Stomach smooth muscle (tissue), 2 donors: Measurements from ENCODE around the gene ATP6V1C2.

ENCODE experiments used
- H3K27ac ChIP-seq: one replicate; pipeline ENCODE4 v1.7.0; 2013; ENCODE audit warnings: mild to moderate bottlenecking, low read length, inconsistent platforms
- H3K27me3 ChIP-seq, 2 donors: one replicate each; pipeline ENCODE4 v1.7.0; 2013; ENCODE audit warnings: low read length in 2 of 2; ENCODE audit not compliant: insufficient read depth in 2 of 2, control insufficient read depth in 1 of 2
- H3K36me3 ChIP-seq, 2 donors: one replicate each; pipeline ENCODE4 v1.7.0; 2013; ENCODE audit warnings: low read length in 2 of 2; ENCODE audit not compliant: control insufficient read depth in 2 of 2, insufficient read depth in 2 of 2
- H3K4me1 ChIP-seq: one replicate; pipeline ENCODE4 v1.7.0; 2013; ENCODE audit warnings: low read length; ENCODE audit not compliant: control insufficient read depth, insufficient read depth
- H3K4me3 ChIP-seq, 2 donors: one replicate each; pipeline ENCODE4 v1.7.0; 2013; ENCODE audit warnings: low read length in 2 of 2
- H3K9ac ChIP-seq, 2 donors: one replicate each; pipeline ENCODE4 v1.7.0; 2013; ENCODE audit warnings: low read length in 2 of 2, mild to moderate bottlenecking in 1 of 2
- H3K9me3 ChIP-seq, 2 donors: one replicate each; pipeline ENCODE4 v1.7.0; 2013; ENCODE audit warnings: low read length in 2 of 2; ENCODE audit not compliant: control insufficient read depth in 2 of 2
- donor health status: healthy.
- donor health status: Pancreatic carcinoma.

Gene ATP6V1C2

DNA sequence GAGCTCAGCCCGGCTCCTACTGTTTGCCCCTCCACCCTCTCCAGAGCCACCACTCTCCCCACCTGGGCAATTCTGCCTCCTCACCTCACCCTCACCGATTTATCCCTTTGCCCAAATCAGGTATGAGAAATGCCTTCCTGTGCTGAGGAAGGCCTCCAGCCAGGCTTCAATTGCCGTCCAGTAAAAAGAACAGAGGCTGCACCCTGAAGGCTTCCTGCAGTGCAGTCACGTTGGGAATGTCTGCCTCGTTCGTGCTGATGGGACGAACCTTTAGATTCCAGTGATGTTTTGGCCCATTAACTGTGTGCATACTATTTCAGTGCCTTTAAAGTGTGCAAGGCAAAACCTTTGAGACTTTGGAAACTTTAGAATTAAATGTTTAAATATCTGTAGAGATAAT lies 34.2 kb downstream of the ATP6V1C2 start:
- Histone ChIP-seq H3K9me3 (no peaks in the 10 kb centered on the region), H3K36me3 (no peaks in the 10 kb centered on the region), H3K27me3 (no peaks in the 10 kb centered on the region), H3K4me1 (no peaks in the 10 kb centered on the region), H3K4me3 (no peak overlapping the region), H3K27ac (no peak overlapping the region), H3K9ac (no peak overlapping the region)

DNA sequence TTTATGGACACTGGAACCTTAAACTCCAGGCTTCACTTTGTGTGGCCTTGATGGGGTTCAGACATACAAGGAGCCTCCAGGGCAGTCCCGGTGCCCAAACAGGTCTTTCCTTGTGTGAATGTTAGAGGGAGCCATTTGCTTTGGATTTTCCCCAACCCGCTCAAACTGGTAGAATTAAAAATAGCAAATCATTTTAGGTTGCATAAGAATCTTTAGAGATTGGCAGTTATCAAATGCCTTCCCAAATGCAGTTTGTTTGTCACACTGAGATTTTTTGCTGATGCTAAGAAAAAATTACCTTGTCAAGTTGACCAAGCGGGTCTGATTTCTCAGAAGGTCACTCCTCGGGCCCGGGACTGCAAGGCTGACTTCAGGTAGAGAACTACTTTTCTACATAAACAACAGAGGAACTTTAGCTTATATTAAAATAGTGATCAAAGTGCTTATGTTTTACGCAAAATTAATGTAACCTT lies 36.4 kb downstream of the ATP6V1C2 start:
- Histone ChIP-seq H3K4me3 (no peak overlapping the region), H3K27me3 (no peaks in the 10 kb centered on the region), H3K9me3 (no peaks in the 10 kb centered on the region), H3K9ac (no peak overlapping the region), H3K4me1 (no peaks in the 10 kb centered on the region), H3K36me3 (no peaks in the 10 kb centered on the region), H3K27ac (no peak overlapping the region)

GRCh38 chr2:10759151-10759714 lies 37.8 kb downstream of the ATP6V1C2 start:
- no peaks in the 10 kb centered on the region for H3K4me1 ChIP-seq
- H3K27me3 ChIP-seq = no peaks in the 10 kb centered on the region
- H3K9me3 ChIP-seq = no peaks in the 10 kb centered on the region
- H3K9ac ChIP-seq = no peak overlapping the region
- no peak overlapping the region for H3K4me3 ChIP-seq
- H3K27ac ChIP-seq = no peak overlapping the region
- no peaks in the 10 kb centered on the region for H3K36me3 ChIP-seq

DNA sequence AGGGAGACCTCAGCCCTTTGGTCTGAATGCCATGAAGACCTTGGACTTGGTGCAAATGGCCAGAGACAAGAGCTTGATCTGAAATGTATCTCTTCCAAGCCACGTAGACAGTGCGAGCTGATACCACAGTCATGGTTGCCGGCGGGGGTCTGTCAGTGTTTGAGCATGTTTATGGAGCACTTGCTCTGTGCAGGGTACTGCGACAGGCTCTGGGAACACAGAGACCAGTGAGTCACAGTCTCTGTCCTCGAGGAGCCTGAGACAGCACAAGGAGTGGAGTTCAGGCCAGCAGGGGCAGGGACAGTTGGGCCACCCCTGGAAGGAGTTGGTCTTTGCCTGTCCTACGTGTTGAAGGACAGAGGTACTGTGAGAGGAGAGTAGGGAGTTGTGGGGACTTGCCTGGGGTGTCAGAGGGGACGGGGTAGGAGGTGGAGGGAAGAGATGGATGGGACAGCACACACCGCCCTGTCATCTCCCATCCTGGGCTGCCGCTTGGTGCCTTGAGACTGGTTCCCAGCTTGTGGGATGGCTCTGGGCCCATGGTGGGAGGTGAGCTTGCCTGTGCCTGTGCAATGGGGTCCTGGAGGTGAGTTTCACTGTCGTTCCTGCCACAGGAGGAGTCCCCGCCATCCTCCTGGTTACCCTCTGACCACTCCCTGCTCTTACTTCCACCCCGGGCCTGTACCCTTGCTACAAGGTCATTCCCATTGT lies 39.5 kb downstream of the ATP6V1C2 start:
- Histone ChIP-seq H3K36me3 (no peaks in the 10 kb centered on the region), H3K9ac (no peak overlapping the region), H3K27me3 (peaks cover 0 to 2% of the 10 kb centered on the region in 2 donors), H3K4me1 (no peaks in the 10 kb centered on the region), H3K4me3 (no peak overlapping the region), H3K27ac (no peak overlapping the region), H3K9me3 (no peaks in the 10 kb centered on the region)

DNA sequence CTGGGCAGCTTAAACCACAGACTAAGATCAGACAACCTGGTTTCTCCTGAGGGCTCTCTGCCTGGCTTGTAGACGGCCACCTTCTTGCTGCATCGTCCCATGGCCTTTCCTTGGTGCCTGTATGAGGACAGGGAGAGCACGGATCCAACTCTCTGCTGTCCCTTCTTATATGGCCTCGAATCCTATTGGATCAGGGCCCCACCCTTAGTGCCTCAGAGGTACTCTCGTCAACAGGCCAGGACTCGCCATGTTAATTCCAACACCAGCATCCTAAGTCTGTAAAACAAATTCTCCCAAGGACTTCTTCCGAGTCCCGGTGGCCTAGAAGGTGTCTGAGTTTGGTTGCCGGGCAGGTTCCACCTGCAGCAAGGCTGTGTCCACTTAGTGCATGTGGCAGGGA lies 40.2 kb downstream of the ATP6V1C2 start:
- no peaks in the 10 kb centered on the region for H3K4me1 ChIP-seq
- no peak overlapping the region for H3K9ac ChIP-seq
- peaks cover 0 to 2% of the 10 kb centered on the region in 2 donors for H3K27me3 ChIP-seq
- no peaks in the 10 kb centered on the region for H3K9me3 ChIP-seq
- no peak overlapping the region for H3K27ac ChIP-seq
- H3K36me3 ChIP-seq = no peaks in the 10 kb centered on the region
- no peak overlapping the region for H3K4me3 ChIP-seq

DNA sequence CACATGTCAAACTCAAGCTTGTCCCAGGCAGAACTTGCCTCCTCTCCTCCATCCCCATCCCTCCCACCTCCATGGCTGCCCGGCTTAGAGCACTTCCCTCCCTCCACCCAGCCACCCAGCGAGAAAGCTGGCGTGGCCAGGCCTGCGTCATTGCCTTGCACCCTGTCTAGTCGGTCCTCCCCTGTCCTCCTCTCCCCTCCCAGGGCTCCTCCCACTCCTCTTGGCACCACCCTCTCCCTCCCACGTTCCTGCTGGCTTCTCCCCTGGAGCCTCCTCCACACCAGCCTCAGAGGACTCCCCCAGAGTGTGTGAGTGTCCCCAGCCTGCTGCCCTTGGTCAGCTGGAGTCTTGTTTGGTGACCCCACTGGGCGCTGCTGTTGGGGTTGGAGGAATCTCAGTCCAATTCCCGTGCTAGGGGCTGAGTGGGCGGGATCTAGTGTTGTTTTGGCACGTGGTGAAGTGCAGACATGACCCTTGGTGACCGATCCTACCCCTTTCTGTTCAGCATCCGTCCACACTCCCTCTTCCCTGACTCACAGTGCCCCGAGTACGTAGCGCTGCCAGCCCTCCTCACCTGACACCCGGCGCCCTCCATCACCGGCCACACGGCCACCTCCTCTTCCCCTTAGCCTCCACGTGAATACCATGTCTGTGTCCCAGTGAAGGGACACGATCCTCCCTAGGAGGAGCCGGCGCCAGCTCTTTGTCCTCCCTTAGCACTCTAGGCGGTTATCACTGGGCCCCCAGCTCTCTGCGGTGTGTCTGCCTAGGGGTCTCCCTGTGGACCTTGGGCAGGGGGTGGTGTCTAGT lies 41.4 kb downstream of the ATP6V1C2 start:
- Histone ChIP-seq H3K27ac (no peak overlapping the region), H3K4me1 (no peaks in the 10 kb centered on the region), H3K4me3 (no peak overlapping the region), H3K36me3 (no peaks in the 10 kb centered on the region), H3K27me3 (peaks cover 0 to 2% of the 10 kb centered on the region in 2 donors), H3K9me3 (no peaks in the 10 kb centered on the region), H3K9ac (no peak overlapping the region)

DNA sequence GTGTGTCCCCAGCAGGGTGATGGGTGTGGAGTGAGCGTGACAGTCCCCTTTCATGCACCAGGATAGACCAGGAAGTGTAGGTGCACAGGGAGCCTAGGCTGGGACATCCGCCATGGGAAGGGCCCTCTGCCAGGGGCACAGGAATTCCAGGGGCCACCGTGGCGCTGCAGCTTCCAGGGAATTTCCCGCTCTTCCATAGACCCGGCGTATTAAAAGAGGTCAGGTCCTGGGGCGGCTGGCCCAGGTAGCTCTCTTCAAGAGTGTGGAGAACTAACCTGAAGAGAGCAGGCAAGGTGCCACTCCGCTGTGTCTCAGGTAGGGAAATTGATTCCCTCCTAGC lies 42.0 kb downstream of the ATP6V1C2 start:
- Histone ChIP-seq H3K27ac (no peak overlapping the region), H3K36me3 (no peaks in the 10 kb centered on the region), H3K9ac (no peak overlapping the region), H3K4me3 (no peak overlapping the region), H3K9me3 (no peaks in the 10 kb centered on the region), H3K4me1 (no peaks in the 10 kb centered on the region), H3K27me3 (peaks cover 0 to 2% of the 10 kb centered on the region in 2 donors)

DNA sequence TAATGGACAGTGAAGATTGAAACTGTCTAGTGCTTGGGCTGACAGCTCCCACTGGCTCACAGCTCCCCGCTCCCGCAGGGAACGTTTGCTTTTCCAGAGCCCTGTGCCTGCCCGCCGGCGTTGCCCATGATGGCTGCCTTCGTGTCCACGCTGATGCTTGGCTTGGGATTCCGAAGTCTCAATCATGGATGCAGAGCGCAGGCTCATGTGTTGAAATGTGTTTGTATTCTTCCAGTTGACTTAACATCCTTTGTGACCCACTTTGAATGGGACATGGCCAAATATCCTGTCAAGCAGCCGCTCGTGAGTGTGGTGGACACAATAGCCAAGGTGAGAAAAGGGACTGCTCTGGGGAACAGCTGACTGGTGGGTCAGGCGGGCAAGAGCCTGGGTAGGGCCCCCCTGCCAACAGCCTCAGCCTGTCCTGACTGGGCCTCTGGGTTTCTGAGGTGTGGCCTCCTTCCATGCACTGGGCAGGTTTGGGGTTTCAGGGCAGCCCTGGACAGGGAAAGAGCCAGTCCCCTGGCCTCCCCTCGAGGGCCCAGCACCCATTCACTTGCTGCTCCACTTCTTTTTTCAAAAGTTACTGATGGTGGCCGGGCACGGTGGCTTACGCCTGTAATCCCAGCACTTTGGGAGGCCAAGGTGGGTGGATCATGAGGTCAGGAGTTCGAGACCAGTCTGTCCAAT lies 42.8 kb downstream of the ATP6V1C2 start:
- Histone ChIP-seq H3K4me1 (no peaks in the 10 kb centered on the region), H3K4me3 (no peak overlapping the region), H3K27me3 (peaks cover 0 to 2% of the 10 kb centered on the region in 2 donors), H3K9ac (no peak overlapping the region), H3K9me3 (no peaks in the 10 kb centered on the region), H3K36me3 (no peaks in the 10 kb centered on the region), H3K27ac (no peak overlapping the region)

GRCh38 chr2:10764896-10765295 lies 43.5 kb downstream of the ATP6V1C2 start:
- no peak overlapping the region for H3K27ac ChIP-seq
- H3K9me3 ChIP-seq = no peaks in the 10 kb centered on the region
- no peak overlapping the region for H3K9ac ChIP-seq
- no peaks in the 10 kb centered on the region for H3K4me1 ChIP-seq
- no peak overlapping the region for H3K4me3 ChIP-seq
- peaks cover 0 to 2% of the 10 kb centered on the region in 2 donors for H3K27me3 ChIP-seq
- H3K36me3 ChIP-seq = no peaks in the 10 kb centered on the region

GRCh38 chr2:10765461-10765860 lies 44.0 kb downstream of the ATP6V1C2 start:
- no peaks in the 10 kb centered on the region for H3K9me3 ChIP-seq
- H3K4me3 ChIP-seq = no peak overlapping the region
- H3K4me1 ChIP-seq = no peaks in the 10 kb centered on the region
- no peaks in the 10 kb centered on the region for H3K36me3 ChIP-seq
- H3K9ac ChIP-seq = no peak overlapping the region
- H3K27ac ChIP-seq = no peak overlapping the region
- H3K27me3 ChIP-seq = peaks cover 0 to 2% of the 10 kb centered on the region in 2 donors
